Prostate gland (tissue), 2 donors: ENCODE results near the gene GPATCH8. TPM values are rescaled to one million over a fixed set of nuclear protein-coding genes. Genes with fewer than 3 reads are reported as not detected.
"Not testable (repeated sequence)": the region's sequence is repeated elsewhere in the genome, so short reads cannot be mapped to it uniquely, and the experiment has no call there.

Experiments
- DNase-seq: peaks from one replicate; pipeline ENCODE4 v3.0.0-alpha.2; 2019; ENCODE audit warnings: low spot score
- H3K27ac ChIP-seq, 2 donors: fragments of 200-600 bp; sonication (generic); 2 replicates each; pipeline ENCODE4 v1.5.1; 2017 to 2019
- H3K27me3 ChIP-seq: fragments of 200-600 bp; sonication (generic); replicated peaks from 2 replicates; pipeline ENCODE4 v1.5.1; 2019; ENCODE audit not compliant: insufficient read depth
- H3K36me3 ChIP-seq, 2 donors: fragments of 200-600 bp; sonication (generic); 1 replicate in 1 of 2; 2 replicates in 1 of 2; pipeline versions ENCODE4 v1.5.1 to v1.8.1; 2017 to 2019
- H3K4me1 ChIP-seq: fragments of 200-600 bp; sonication (generic); replicated peaks from 2 replicates; pipeline ENCODE4 v1.5.1; 2019
- H3K4me3 ChIP-seq, 2 donors: fragments of 200-600 bp; sonication (generic); 2 replicates each; pipeline ENCODE4 v1.5.1; 2017 to 2019
- H3K9me3 ChIP-seq: fragments of 200-600 bp; sonication (generic); 2 replicates; pipeline ENCODE4 v1.5.1; 2017
- POLR2A ChIP-seq: fragments of 450-650 bp; IDR thresholded peaks from one replicate; pipeline ENCODE4 v1.6.1; 2016; ENCODE audit warnings: antibody characterized with exemption, mild to moderate bottlenecking
- POLR2AphosphoS5 ChIP-seq: sonication (generic); formaldehyde crosslinking; IDR thresholded peaks from one replicate; pipeline ENCODE4 v1.6.1; 2017; ENCODE audit warnings: antibody characterized with exemption
- WGBS: methylation state at CpG from one replicate; pipeline ENCODE4 v1.1.5; 2018; 5-methylcytosine and 5-hydroxymethylcytosine counted together
- intact Hi-C: fragments of 100-400 bp; cut with DNase I; formaldehyde crosslinking; loops from one replicate; pipeline ENCODE4 v1.14.2; 2022
- total RNA-seq, 2 donors: library from RNA; depleted of rRNA; stranded (reverse); fragments of >200 nt; gene quantifications; one replicate each; pipeline ENCODE4 v1.1.0, GENCODE V29; 2016
- TF ChIP-seq, protein P1 (sequence below), 4 experiments: fragments of 200-600 bp in 2 of 4; fragments of 450-650 bp in 2 of 4; sonication (generic) in 2 of 4; IDR thresholded peaks; 1 replicate in 3 of 4; 2 replicates in 1 of 4; pipeline ENCODE4 v1.5.1; 2016 to 2019; ENCODE audit warnings: antibody characterized with exemption in 4 of 4, mild to moderate bottlenecking in 2 of 4, moderate library complexity in 2 of 4

GPATCH8 gene
- total RNA-seq, 2 donors from 2014 or later: 25.2 to 42.8 TPM

DNA sequence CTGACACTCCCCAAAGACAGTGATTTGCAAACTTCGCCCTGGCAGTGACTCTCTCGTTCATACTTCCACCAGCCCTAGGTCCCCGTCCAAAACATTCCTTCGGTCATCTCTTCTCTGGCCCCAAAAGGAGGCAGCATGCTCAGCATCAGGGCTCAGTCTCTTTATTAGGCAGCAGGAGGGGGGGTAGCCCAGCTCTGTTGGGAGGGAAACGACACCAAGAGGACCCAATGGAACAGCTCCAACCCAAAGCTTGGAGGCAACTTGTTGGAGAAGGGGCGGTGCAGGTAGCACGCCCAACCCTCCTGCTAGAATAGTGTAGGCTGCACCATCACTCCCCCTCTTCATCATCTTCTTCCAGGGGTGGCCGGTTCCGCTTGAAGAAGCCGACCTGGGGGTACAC is 131.2 kb downstream of the GPATCH8 start:
- TF ChIP-seq, protein P1, sequence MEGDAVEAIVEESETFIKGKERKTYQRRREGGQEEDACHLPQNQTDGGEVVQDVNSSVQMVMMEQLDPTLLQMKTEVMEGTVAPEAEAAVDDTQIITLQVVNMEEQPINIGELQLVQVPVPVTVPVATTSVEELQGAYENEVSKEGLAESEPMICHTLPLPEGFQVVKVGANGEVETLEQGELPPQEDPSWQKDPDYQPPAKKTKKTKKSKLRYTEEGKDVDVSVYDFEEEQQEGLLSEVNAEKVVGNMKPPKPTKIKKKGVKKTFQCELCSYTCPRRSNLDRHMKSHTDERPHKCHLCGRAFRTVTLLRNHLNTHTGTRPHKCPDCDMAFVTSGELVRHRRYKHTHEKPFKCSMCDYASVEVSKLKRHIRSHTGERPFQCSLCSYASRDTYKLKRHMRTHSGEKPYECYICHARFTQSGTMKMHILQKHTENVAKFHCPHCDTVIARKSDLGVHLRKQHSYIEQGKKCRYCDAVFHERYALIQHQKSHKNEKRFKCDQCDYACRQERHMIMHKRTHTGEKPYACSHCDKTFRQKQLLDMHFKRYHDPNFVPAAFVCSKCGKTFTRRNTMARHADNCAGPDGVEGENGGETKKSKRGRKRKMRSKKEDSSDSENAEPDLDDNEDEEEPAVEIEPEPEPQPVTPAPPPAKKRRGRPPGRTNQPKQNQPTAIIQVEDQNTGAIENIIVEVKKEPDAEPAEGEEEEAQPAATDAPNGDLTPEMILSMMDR (IDR thresholded peaks at IDR 0.05): no peak
- no peak for TF ChIP-seq POLR2AphosphoS5
- no peak for TF ChIP-seq POLR2A
- intact Hi-C loops: no loop called here
- H3K27me3 ChIP-seq: no peaks in the 10 kb centered on the region
- no peak overlapping the region for H3K27ac ChIP-seq
- 75% methylated on average over 10 of the region's 10 CpGs for WGBS
- no peaks in the 10 kb centered on the region for H3K9me3 ChIP-seq
- no peak overlapping the region for H3K4me3 ChIP-seq
- H3K4me1 ChIP-seq: no peaks in the 10 kb centered on the region
- DNase-seq: no peak
- no peaks in the 10 kb centered on the region for H3K36me3 ChIP-seq

DNA sequence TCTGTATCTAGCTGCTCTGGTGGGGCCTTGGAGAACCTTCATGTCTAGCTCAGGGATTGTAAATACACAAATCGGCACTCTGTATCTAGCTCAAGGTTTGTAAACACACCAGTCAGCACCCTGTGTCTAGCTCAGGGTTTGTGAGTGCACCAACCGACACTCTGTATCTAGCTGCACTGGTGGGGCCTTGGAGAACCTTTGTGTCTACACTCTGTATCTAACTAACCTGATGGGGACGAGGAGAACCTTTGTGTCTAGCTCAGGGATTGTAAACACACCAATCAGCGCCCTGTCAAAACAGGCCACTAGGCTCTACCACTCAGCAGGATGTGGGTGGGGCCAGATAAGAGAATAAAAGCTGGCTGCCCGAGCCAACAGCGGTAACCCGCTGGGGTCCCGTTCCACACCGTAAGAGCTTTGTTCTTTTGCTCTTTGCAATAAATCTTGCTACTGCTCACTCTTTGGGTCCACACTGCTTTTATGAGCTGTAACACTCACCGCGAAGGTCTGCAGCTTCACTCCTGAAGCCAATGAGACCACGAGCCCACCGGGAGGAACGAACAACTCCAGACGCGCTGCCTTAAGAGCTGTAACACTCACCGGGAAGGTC is 133.7 kb downstream of the GPATCH8 start:
- H3K4me1 ChIP-seq, H3K27ac ChIP-seq, H3K9me3 ChIP-seq, DNase-seq, H3K36me3 ChIP-seq, intact Hi-C loops, H3K27me3 ChIP-seq, H3K4me3 ChIP-seq: not testable (repeated sequence)
- WGBS: 45% methylated on average over 17 of the region's 17 CpGs

DNA sequence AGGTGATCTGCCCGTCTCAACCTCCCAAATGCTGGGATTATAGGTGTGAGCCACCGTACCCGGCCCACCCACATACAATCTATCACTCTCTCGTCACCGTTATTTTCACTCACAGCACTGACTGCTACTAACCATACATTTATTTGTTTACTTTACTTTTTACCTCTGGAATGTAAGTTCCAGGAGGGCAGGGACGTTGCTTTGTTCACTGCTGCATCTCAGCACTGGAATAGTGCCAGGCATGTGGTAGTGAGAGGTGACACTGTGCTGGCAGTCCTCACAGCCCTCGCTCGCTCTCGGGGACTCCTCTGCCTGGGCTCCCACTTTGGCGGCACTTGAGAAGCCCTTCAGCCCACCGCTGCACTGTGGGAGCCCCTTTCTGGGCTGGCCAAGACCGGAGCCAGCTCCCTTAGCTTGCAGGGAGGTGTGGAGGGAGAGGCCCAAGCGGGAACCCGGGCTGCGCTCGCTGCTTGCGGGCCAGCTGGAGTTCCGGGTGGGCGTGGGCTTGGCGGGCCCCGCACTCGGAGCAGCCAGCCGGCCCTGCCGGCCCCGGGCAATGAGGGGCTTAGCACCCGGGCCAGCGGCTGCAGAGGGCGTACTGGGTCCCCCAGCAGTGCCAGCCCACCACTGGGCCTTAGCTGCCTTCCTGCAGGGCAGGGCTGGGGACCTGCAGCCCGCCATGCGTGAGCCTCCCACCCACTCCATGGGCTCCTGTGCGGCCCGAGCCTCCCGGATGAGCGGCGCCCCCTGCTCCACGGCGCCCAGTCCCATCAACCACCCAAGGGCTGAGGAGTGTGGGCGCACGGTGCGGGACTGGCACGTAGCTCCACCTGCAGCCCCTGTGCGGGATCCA is 134.6 kb downstream of the GPATCH8 start:
- DNase-seq, intact Hi-C loops, H3K27me3 ChIP-seq, H3K9me3 ChIP-seq, H3K4me1 ChIP-seq, H3K27ac ChIP-seq, H3K4me3 ChIP-seq, H3K36me3 ChIP-seq: not testable (repeated sequence)
- WGBS: 87% methylated on average over 29 of the region's 42 CpGs

DNA sequence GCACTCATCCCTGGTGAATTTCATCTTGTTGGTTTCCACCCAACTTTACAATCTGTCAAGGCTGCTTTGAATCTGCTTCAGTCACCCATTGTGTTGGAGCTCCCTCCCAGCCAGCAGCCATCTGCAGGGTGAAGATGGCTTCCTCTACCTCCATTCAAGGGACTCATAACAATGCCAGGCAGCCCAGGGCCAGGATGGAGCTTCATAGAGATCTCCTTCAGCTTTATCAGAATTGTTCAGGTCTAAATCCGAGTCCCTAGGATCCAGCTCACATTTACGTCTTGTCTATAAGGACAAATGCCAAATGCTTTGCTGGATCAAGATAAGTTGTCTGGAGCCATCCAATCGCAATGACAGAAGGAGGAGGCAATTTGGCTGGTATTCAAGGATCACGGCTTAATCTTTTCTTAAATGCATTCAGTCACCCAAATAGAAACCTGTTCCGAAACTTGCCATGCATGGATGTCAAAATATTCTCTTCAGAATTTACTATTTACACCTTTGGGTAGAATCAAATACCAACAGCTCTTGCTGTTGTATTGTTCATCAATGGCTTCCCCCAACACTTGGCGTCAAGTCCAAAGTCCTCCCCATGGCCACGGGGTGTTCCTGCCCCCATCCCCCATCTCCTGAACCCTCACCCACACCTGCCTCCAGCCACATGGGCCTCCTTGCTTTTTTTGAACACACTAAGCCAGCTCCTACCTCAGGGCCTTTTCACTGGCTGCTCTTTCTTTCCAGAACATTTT is 135.8 kb downstream of the GPATCH8 start:
- intact Hi-C loops: no loop called here
- H3K36me3 ChIP-seq: no peaks in the 10 kb centered on the region
- H3K9me3 ChIP-seq: no peaks in the 10 kb centered on the region
- no peaks in the 10 kb centered on the region for H3K27me3 ChIP-seq
- DNase-seq: no peak
- no peak overlapping the region for H3K27ac ChIP-seq
- H3K4me1 ChIP-seq: no peaks in the 10 kb centered on the region
- 31% methylated on average over 7 of the region's 7 CpGs for WGBS
- TF ChIP-seq POLR2AphosphoS5 (no peak), POLR2A (no peak)
- TF ChIP-seq, protein P1 (IDR thresholded peaks at IDR 0.05): no peak
- no peak overlapping the region for H3K4me3 ChIP-seq

DNA sequence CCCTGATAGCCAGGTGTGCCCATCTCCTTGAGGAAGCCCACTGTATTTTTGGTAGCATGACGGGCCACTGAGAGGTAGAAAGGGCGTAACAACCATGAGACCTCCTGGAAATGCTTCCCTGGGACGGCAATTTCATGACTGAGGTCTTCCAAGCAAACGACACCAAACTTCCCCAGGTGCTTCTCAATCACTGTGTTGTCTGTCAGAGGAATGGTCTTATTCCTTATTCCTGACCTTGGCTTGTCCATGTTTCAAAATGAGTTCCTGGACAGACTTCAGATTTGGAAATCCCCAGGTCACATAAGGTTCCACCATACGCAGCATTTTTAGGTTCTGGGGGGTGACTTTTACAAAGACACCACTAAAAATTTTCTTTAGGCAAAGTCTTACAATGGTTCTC is 138.2 kb downstream of the GPATCH8 start:
- H3K27me3 ChIP-seq: not testable (repeated sequence)
- WGBS: 91% methylated on average over 5 of the region's 5 CpGs

DNA sequence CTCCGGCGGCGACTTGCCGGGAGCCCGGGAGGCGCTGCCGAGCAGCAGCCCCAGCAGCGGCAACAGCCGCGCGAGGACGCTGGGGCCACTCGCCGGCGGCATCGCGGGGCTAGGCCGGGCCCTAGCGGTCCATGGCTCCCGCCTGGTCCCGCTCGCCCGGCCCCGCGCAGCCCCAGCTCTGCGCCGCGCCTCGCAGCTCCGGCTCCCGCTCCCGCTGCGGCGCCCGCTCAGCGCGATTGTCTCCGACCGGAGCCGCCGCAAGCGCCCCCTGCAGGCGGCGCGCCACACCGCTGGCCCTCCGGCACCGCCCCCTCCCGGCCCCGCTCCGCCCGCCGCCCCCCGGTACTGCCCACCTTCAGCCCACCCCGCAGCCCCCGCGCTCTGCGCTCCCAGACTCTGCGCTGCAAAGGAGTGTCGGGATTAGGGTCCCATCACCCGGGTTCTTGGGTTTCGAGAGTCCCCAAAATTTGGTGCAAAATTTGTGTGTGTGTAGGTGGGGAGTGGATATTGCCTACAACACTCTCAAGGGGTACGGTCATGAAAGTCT is 139.5 kb downstream of the GPATCH8 start, which contains the start of gene FAM171A2:
Gene FAM171A2, minus strand, starts transcription at position 241 of the 547 bp plus-strand sequence. Its CDS starts 139 bp downstream, at position 102.
- no peak for TF ChIP-seq POLR2AphosphoS5
- TF ChIP-seq, protein P1 (IDR thresholded peaks at IDR 0.05): peak; percentile 47 to 76 (median 62)
- Histone ChIP-seq H3K4me1 (no peaks in the 10 kb centered on the region), H3K4me3 (peak within 1 kb of the TSS; percentile 46 to 55), H3K36me3 (no peaks in the 10 kb centered on the region), H3K9me3 (no peaks in the 10 kb centered on the region), H3K27ac (peak within 1 kb of the TSS; percentile 5 to 19), H3K27me3 (no peaks in the 10 kb centered on the region)
- intact Hi-C loops: no loop called here
- DNase-seq: no peak
- WGBS: under 1% methylated on average over 9 of the region's 63 CpGs

More for the DNA sequence above, 138.2 kb downstream of the GPATCH8 start:
- H3K36me3 ChIP-seq, intact Hi-C loops, H3K9me3 ChIP-seq, H3K4me1 ChIP-seq, H3K4me3 ChIP-seq, H3K27ac ChIP-seq, DNase-seq: not testable (repeated sequence)
